ENCODE results near the gene EMC7. TPM values are rescaled to one million over a fixed set of nuclear protein-coding genes. Genes with fewer than 3 reads are reported as not detected.

EMC7 gene
- total RNA-seq, 1 experiment from 2014 or later = 50.3 TPM

DNA sequence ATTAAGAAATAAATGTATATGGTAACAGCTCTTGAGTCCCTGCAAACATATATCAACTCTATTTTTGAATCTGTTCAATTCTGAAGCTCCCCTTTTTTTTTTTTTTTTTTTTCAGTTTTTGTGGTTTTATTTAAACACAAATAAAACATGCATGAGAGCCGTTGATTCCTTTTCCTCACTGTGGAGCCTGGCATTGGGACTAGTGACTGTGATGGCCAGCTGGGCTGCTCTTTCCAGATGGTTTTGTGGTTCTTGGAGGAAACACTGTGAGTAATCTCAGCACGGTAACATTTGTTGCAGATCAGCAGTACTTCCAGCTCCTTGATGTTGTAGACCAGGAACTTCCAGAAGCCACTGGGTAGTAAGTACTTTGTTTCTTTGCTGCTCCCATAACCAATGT lies 15.9 kb downstream of the EMC7 start:
- Histone ChIP-seq H3K4me2 (ENCODE audit: low read length) (no peak overlapping the region), H3K9me3 (ENCODE audit: low read length) (no peaks in the 10 kb centered on the region), H3F3A (ENCODE audit: low read length, unreplicated experiment) (no peaks in the 10 kb centered on the region), H4K20me1 (ENCODE audit: low read length) (no peaks in the 10 kb centered on the region), H3K27ac (ENCODE audit: low read length) (no peak overlapping the region), H2AFZ (ENCODE audit: low read length) (no peak overlapping the region), H3K9me2 (replicated peaks; ENCODE audit: low read length) (no peaks in the 10 kb centered on the region), H3K27me3 (ENCODE audit: low read length) (no peaks in the 10 kb centered on the region), H3K9ac (ENCODE audit: low read length) (no peak overlapping the region), H3K4me1 (ENCODE audit: insufficient read depth, low read length) (no peaks in the 10 kb centered on the region), H3K79me2 (ENCODE audit: low read length) (no peaks in the 10 kb centered on the region), H3K4me3 (ENCODE audit: low read length) (no peak overlapping the region), H3K36me3 (ENCODE audit: low read depth, low read length) (peaks cover 34% of the 10 kb centered on the region)
- no TSS peak for BruUV-seq (replicated peaks)
- intact Hi-C loops (cut with micrococcal nuclease) = loop anchor here (10.0 kb wide), 1 partner anchor 379 kb away; no protein-coding TSS in a partner anchor
- CTCF ChIA-PET = interaction anchor here (0.6 kb wide), 1 partner anchor 894 kb away, joined by 3 read pairs; no protein-coding TSS in a partner anchor
- ATAC-seq (no peak), DNase-seq (no peak)
- POLR2A ChIA-PET (ENCODE audit: unreplicated experiment) = no interaction called here
- TF ChIP-seq EZH2 (IDR thresholded peaks at IDR 0.05; ENCODE audit: low read length, unreplicated experiment) (no peak), EZH2phosphoT487 (IDR thresholded peaks at IDR 0.05; ENCODE audit: borderline replicate concordance, low read length) (no peak)
- TF ChIP-seq, protein P1, sequence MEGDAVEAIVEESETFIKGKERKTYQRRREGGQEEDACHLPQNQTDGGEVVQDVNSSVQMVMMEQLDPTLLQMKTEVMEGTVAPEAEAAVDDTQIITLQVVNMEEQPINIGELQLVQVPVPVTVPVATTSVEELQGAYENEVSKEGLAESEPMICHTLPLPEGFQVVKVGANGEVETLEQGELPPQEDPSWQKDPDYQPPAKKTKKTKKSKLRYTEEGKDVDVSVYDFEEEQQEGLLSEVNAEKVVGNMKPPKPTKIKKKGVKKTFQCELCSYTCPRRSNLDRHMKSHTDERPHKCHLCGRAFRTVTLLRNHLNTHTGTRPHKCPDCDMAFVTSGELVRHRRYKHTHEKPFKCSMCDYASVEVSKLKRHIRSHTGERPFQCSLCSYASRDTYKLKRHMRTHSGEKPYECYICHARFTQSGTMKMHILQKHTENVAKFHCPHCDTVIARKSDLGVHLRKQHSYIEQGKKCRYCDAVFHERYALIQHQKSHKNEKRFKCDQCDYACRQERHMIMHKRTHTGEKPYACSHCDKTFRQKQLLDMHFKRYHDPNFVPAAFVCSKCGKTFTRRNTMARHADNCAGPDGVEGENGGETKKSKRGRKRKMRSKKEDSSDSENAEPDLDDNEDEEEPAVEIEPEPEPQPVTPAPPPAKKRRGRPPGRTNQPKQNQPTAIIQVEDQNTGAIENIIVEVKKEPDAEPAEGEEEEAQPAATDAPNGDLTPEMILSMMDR (conservative IDR thresholded peaks at IDR 0.05; ENCODE audit: low read depth, low read length) = no peak

DNA sequence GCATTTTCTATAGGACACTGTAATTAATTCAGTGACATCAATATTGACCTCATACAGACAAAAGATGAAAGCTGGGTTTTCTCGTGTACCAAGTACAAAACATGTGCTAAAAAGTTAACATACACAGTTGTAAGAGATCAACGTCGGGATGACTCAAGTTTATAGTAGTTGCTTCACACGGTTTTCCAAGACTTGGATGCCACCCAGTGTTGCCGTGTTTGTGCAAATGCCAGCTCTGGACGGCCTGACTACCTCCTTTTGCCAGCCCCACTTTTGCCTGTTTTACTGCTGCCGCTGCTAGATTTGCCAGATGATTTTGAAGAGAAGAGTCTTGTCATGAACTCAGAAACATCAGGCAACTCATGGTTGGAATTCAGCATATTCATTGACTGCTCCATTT lies 17.6 kb downstream of the EMC7 start:
- peak; percentile 95 for ATAC-seq
- H3K27me3 ChIP-seq (ENCODE audit: low read length) = no peaks in the 10 kb centered on the region
- H3K4me2 ChIP-seq (ENCODE audit: low read length) = no peak overlapping the region
- no peak overlapping the region for H3K9ac ChIP-seq (ENCODE audit: low read length)
- ChIA-PET POLR2A (ENCODE audit: unreplicated experiment) (no interaction called here), CTCF (no interaction called here)
- DNase-seq = peak; percentile 58
- TSS peak; percentile 71 for BruUV-seq (replicated peaks)
- H4K20me1 ChIP-seq (ENCODE audit: low read length) = no peaks in the 10 kb centered on the region
- peaks cover 29% of the 10 kb centered on the region for H3K36me3 ChIP-seq (ENCODE audit: low read depth, low read length)
- H3K79me2 ChIP-seq (ENCODE audit: low read length) = no peaks in the 10 kb centered on the region
- no peaks in the 10 kb centered on the region for H3K4me1 ChIP-seq (ENCODE audit: insufficient read depth, low read length)
- TF ChIP-seq EZH2phosphoT487 (IDR thresholded peaks at IDR 0.05; ENCODE audit: borderline replicate concordance, low read length) = no peak
- TF ChIP-seq EZH2 (IDR thresholded peaks at IDR 0.05; ENCODE audit: low read length, unreplicated experiment) = no peak
- TF ChIP-seq, protein P1 (conservative IDR thresholded peaks at IDR 0.05; ENCODE audit: low read depth, low read length) = no peak
- intact Hi-C loops (cut with micrococcal nuclease) = loop anchor here (5.0 to 10.0 kb wide), 2 partner anchors 47 to 381 kb away; partner anchors contain the start of gene AVEN
- H3F3A ChIP-seq (ENCODE audit: low read length, unreplicated experiment) = no peaks in the 10 kb centered on the region
- H3K27ac ChIP-seq (ENCODE audit: low read length) = no peak overlapping the region
- H3K9me2 ChIP-seq (replicated peaks; ENCODE audit: low read length) = no peaks in the 10 kb centered on the region
- H3K4me3 ChIP-seq (ENCODE audit: low read length) = no peak overlapping the region
- H3K9me3 ChIP-seq (ENCODE audit: low read length) = no peaks in the 10 kb centered on the region
- H2AFZ ChIP-seq (ENCODE audit: low read length) = no peak overlapping the region

DNA sequence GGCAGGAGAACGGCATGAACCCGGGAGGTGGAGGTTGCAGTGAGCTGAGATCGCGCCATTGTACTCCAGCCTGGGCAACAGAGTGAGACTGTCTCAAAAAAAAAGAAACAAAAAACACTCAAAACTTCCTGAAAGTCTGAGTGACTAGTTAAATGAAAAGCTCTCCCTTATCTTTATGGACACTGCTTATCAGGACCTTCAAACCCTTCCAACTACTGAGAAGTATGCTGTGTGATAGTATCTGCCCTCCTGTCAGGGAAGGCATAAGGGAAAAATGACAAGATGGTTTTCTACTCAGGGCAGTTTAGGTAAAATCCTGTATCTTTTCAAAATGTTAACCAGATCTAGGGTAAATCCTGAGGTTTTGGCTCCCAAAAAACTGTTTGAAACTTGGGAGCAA lies 21.8 kb downstream of the EMC7 start:
- Histone ChIP-seq H3K9me2 (replicated peaks; ENCODE audit: low read length) (no peaks in the 10 kb centered on the region), H3K27me3 (ENCODE audit: low read length) (no peaks in the 10 kb centered on the region), H3K9me3 (ENCODE audit: low read length) (no peaks in the 10 kb centered on the region), H2AFZ (ENCODE audit: low read length) (no peak overlapping the region), H3F3A (ENCODE audit: low read length, unreplicated experiment) (no peaks in the 10 kb centered on the region), H3K27ac (ENCODE audit: low read length) (no peak overlapping the region), H3K4me2 (ENCODE audit: low read length) (no peak overlapping the region), H3K9ac (ENCODE audit: low read length) (no peak overlapping the region), H3K4me1 (ENCODE audit: insufficient read depth, low read length) (no peaks in the 10 kb centered on the region), H3K4me3 (ENCODE audit: low read length) (no peak overlapping the region), H3K79me2 (ENCODE audit: low read length) (no peaks in the 10 kb centered on the region), H4K20me1 (ENCODE audit: low read length) (no peaks in the 10 kb centered on the region), H3K36me3 (ENCODE audit: low read depth, low read length) (peaks cover 4% of the 10 kb centered on the region)
- ChIA-PET POLR2A (ENCODE audit: unreplicated experiment) (no interaction called here), CTCF (no interaction called here)
- intact Hi-C loops (cut with micrococcal nuclease) = loop anchor here (5.0 to 10.0 kb wide), 2 partner anchors 43 to 385 kb away; partner anchors contain the start of gene AVEN
- no peak for TF ChIP-seq EZH2 (IDR thresholded peaks at IDR 0.05; ENCODE audit: low read length, unreplicated experiment)
- TF ChIP-seq, protein P1 (conservative IDR thresholded peaks at IDR 0.05; ENCODE audit: low read depth, low read length) = no peak
- no peak for TF ChIP-seq EZH2phosphoT487 (IDR thresholded peaks at IDR 0.05; ENCODE audit: borderline replicate concordance, low read length)
- ATAC-seq (no peak), DNase-seq (no peak)
- BruUV-seq (replicated peaks) = no TSS peak

All from PC-3 (cell line).